Measurements from ENCODE around the gene LSM4.

The LSM4 gene

GRCh38 chr19:18291590-18292461 lies 31.1 kb downstream of the LSM4 start:
- DNase-seq = peak; percentile 65

- no peak for DNase-seq
These were observed 31.8 kb downstream of the LSM4 start for GRCh38 chr19:18291019-18291524.

- peak; percentile 83 for DNase-seq
These were observed 32.4 kb downstream of the LSM4 start for GRCh38 chr19:18290302-18291018.

- no peak for DNase-seq
These were observed 33.2 kb downstream of the LSM4 start for GRCh38 chr19:18289471-18290301.

- no peak for DNase-seq
These were observed 34.8 kb downstream of the LSM4 start for GRCh38 chr19:18287836-18288772.

- DNase-seq = no peak
These were observed 35.8 kb downstream of the LSM4 start for GRCh38 chr19:18286973-18287635.

- no peak for DNase-seq
These were observed 38.0 kb downstream of the LSM4 start for GRCh38 chr19:18284712-18285360.

GRCh38 chr19:18283338-18283737 lies 39.5 kb downstream of the LSM4 start:
- DNase-seq = no peak

GRCh38 chr19:18282788-18283141 lies 40.1 kb downstream of the LSM4 start:
- no peak for DNase-seq

- DNase-seq = no peak
These were observed 40.7 kb downstream of the LSM4 start for GRCh38 chr19:18282021-18282787.

- peak; percentile 96 for DNase-seq
These were observed 41.5 kb downstream of the LSM4 start, which contains the start of gene JUND for GRCh38 chr19:18281082-18282020. Gene JUND (minus strand): TSS chr19:18281622. CDS start chr19:18281484, 138 bp downstream.

- peak; percentile 80 for DNase-seq
These were observed 42.4 kb downstream of the LSM4 start for GRCh38 chr19:18280247-18281081.

- peak; percentile 93 for DNase-seq
These were observed 43.2 kb downstream of the LSM4 start for GRCh38 chr19:18279516-18280246.

- no peak for DNase-seq
These were observed 43.7 kb downstream of the LSM4 start for GRCh38 chr19:18279266-18279515.

- DNase-seq = no peak
These were observed 44.2 kb downstream of the LSM4 start for GRCh38 chr19:18278521-18279265.

GRCh38 chr19:18274781-18275356 lies 48.0 kb downstream of the LSM4 start:
- DNase-seq = no peak
